ENCODE results near the gene PXDC1. TPM values are rescaled to one million over a fixed set of nuclear protein-coding genes. Genes with fewer than 3 reads are reported as not detected.

The PXDC1 gene
- total RNA-seq, 4 donors from 2014 or later, result 106 to 205 (median 122) TPM

GRCh38 chr6:3781504-3781903, 30.0 kb upstream of the PXDC1 start:
- TF ChIP-seq CTCF (IDR thresholded peaks at IDR 0.05), result no peak
- ATAC-seq (ENCODE audit: low FRiP score) (no peak), DNase-seq (ENCODE audit: low spot score) (no peak)

- ATAC-seq (ENCODE audit: low FRiP score) (no peak), DNase-seq (ENCODE audit: low spot score) (no peak)
- no peak for TF ChIP-seq CTCF (IDR thresholded peaks at IDR 0.05)
Measured at GRCh38 chr6:3779574-3779849, 28.0 kb upstream of the PXDC1 start.

GRCh38 chr6:3778701-3779573, 27.4 kb upstream of the PXDC1 start:
- ATAC-seq (ENCODE audit: low FRiP score), result no peak
- DNase-seq (ENCODE audit: low spot score), result no peak
- no peak for TF ChIP-seq CTCF (IDR thresholded peaks at IDR 0.05)

GRCh38 chr6:3777730-3778461, 26.4 kb upstream of the PXDC1 start:
- TF ChIP-seq CTCF (IDR thresholded peaks at IDR 0.05), result no peak
- ATAC-seq (ENCODE audit: low FRiP score) (no peak), DNase-seq (ENCODE audit: low spot score) (no peak)

- peak; percentile 12 for ATAC-seq (ENCODE audit: low FRiP score)
- no peak for DNase-seq (ENCODE audit: low spot score)
- TF ChIP-seq CTCF (IDR thresholded peaks at IDR 0.05), result no peak
Measured at GRCh38 chr6:3776881-3777507, 25.5 kb upstream of the PXDC1 start.

- DNase-seq (ENCODE audit: low spot score), result no peak
- ATAC-seq (ENCODE audit: low FRiP score), result no peak
- TF ChIP-seq CTCF (IDR thresholded peaks at IDR 0.05), result no peak
Measured at GRCh38 chr6:3775847-3776246, 24.3 kb upstream of the PXDC1 start.

Data from omental fat pad (tissue), 4 donors.